HG02981 (cell line): ENCODE measurements around the gene ZCCHC9.
A peak's percentile ranks its signal among the peaks of the same experiment; 100 is the strongest.
"Not testable (repeated sequence)": the region's sequence is repeated elsewhere in the genome, so short reads cannot be mapped to it uniquely, and the experiment has no call there.

ENCODE experiments used
- ATAC-seq: cut with Tn5 transposase; IDR thresholded peaks from one replicate; pipeline ENCODE4 v1.9.1; 2021; ENCODE audit warnings: mild to moderate bottlenecking, moderate library complexity; ENCODE audit not compliant: unreplicated experiment

The ZCCHC9 gene

GRCh38 chr5:81301271-81302015 lies at the start of gene ZCCHC9:
ZCCHC9 (plus strand) TSS chr5:81301587; CDS start chr5:81304758, 3,171 bp downstream.
- peak; percentile 96 for ATAC-seq

DNA sequence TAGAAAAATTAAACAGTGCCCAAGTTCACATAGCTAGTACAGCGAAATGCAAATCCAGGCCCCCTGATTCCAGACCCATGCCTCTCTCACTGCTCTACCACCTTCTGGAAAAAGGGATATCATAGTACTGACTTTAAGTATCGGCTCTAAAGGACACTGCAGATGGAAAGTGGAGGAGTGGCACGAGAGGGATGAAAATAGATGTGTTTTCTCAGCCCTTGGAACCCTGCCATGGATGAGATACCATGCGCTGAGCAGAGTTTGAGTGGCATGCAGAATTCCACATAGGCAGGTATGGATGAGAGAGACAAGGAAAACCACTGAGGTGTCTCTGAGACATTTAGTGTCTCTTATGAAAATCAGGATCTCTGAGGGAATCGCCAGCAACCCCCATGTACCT lies 49.5 kb upstream of the ZCCHC9 start:
- no peak for ATAC-seq

DNA sequence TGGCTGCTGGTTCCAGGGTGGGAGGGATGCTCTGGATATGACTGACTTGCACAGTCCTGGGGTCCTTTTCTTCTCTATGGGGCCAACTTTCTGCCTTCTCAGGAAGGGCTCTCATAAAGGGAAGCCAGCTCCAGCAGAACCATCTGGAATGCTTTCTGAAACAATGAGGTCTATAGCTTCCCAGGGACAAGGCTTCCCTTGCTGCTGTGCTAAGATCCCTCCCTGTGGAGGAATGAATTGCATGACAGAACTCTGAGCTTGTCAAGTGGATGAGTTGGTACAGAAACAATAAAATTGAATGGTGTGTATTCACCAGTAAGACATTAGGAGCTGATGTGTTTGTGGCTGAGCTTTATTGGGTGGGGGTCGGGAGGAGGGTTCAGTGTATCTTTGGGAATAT lies 48.5 kb upstream of the ZCCHC9 start:
- no peak for ATAC-seq

DNA sequence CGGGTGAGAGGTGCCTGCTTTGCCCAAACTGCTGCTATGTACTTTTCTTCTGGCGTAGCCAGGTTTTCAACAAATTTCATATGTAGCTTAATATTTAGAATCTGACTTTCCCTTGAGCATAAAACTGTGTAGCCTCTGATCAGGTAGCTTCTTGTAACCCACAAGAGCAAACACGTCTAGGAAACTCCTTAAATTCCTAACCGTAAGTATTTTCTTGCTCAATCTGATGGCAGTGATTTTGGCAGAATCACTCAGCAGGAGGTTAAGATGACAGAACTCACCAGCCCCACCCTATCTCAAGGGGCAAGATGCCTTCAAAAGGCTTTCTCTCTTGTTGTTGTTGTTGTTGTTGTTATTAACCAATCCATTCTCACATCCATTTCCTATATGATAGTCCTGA lies 47.5 kb upstream of the ZCCHC9 start:
- ATAC-seq, result no peak

- no peak for ATAC-seq
Measured at GRCh38 chr5:81254886-81255559, 46.4 kb upstream of the ZCCHC9 start.

DNA sequence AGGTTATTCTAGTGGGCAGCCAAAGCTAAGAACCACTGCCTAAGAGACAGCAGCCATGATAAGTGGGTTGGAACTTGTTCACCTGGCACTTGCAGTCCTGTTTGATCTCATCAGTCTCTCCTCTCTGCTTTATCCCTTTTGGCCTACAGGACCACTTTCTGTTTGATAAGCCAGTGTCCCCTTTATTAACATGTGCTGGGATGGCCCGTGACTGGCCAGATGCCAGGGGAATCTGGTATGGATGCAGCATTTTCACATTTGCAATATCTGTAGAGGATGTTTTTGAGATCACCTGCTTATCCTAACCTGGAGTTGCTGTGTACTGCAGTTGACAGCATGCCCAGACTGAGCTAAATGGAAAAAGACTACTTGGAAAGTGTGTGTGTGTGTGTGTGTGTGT lies 44.6 kb upstream of the ZCCHC9 start:
- no peak for ATAC-seq

DNA sequence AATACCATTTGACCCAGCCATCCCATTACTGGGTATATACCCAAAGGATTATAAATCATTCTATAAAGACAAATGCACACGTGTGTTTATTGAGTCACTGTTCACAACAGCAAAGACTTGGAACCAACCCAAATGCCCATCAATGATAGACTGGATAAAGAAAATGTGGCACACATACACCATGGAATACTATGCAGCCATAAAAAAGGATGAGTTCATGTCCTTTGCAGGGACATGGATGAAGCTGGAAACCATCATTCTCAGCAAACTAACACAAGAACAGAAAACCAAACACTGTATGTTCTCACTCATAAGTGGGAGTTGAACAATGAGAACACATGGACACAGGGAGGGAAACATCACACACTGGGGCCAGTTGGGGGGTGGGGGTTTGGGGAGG lies 38.6 kb upstream of the ZCCHC9 start:
- not testable (repeated sequence) for ATAC-seq

DNA sequence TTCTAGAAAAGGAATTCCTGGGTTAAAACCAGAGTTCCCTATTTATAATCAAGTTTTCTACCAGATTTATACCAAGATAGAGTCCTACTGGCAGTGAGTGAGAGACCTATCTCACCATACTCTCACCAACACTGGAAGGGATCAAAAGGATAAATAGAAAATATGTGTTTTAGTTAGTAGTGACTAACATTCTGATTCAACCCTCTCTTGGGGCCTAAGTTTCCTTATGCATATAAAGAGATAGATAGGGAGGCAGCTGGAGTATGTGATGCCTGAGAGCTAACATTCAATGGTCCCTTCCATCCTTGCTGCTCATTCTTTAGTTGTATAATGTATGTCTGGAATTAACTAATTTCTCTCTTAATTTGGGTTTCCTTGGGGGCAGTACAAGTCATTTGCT lies 36.3 kb upstream of the ZCCHC9 start:
- no peak for ATAC-seq

- peak; percentile 41 for ATAC-seq
Measured at GRCh38 chr5:81268521-81269196, 32.7 kb upstream of the ZCCHC9 start.

DNA sequence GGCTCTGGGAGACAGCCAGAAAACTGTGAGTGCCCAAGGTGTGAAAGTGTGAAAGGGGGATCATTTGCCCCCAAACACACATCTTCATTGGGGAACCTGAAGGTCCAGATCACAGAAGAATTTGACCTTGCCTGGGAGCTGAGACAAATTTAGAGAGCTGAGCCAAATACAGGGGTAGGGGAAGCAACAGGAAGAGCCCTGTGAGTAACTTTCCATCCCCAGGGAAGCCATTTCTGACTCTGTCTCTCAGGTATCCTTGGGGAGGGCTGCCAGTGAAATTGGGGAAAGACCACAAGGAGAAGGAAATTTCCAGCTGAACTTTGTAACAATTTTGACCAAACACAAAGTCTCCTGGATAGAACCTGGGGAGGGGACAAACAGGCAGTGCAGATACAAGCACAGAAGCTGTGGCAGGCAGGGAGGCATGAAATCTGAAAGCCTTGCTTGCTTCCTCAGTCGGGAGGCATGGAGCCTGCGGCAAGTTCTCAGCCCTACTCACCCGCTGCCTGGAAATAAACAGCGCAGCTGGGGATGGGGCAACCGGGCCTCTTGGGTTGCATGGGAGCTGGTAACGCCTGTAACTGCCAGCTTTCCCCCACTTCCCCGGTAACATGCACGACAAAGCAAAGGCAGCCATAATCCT lies 31.5 kb upstream of the ZCCHC9 start:
- ATAC-seq, result no peak

DNA sequence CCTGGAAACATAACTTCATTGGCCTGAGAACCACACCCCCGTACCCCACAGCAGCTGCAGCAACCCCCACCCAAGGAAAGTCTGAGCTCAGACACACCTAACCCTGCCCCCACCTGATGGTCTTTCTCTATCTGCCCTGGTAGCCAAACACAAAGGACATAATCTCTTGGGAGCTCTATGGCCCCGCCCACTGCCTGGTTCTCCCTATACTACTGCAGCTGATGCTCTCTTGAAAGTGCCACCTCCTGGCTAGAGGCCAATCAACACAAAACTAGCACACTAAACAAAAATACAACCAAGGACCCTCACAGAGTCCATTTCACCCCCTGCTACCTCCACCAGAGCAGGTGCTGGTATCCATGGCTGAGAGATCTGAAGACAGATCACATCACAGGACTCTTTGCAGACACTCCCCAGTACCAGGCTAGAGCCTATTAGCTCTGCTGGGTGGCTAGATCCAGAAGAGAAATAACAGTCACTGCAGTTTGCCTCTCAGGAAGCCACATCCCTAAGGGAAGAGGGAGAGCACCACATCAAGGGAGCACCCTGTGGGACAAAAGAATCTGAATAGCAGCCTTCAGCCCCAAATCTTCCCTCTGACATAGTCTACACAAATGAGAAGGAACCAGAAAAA lies 30.9 kb upstream of the ZCCHC9 start:
- ATAC-seq, result not testable (repeated sequence)

DNA sequence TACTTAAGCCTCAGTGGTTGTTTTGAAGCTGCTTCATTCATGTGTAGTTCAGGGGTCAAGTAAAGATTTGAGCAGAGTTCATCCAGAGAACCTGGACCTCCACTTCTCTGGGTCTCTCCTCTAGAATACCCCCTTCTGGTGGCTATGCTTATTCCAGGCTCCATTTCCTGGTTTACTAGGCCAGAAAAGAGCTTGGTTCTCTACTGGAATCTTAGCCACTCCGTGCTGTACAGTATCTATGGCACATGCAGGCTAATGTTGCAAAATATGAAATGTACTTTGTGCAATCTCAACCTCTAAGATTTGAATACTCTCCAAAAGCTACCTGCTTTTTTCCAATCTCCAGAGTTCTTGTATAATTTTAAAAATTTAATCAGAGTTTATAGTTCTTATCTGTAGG lies 17.4 kb upstream of the ZCCHC9 start:
- no peak for ATAC-seq

- no peak for ATAC-seq
Measured at GRCh38 chr5:81286059-81286617, 15.2 kb upstream of the ZCCHC9 start.

GRCh38 chr5:81288021-81288433 lies 13.4 kb upstream of the ZCCHC9 start:
- no peak for ATAC-seq

DNA sequence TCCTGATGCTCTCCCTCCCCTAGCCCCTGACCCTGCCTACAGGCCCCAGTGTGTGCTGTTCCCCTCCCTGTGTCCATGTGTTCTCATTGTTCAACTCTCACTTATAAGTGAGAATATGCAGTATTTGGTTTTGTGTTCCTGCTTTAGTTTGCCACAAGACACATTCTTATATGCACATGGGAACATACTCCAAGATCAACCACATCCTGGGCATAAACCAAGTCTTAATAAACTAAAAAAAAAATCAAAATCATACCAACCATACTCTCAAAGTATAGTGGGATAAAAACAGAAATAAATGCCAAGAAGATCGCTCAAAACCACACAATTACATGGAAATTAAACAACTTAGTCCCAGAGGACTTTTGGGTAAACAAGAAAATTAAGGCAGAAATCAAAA lies 11.2 kb upstream of the ZCCHC9 start:
- no peak for ATAC-seq

DNA sequence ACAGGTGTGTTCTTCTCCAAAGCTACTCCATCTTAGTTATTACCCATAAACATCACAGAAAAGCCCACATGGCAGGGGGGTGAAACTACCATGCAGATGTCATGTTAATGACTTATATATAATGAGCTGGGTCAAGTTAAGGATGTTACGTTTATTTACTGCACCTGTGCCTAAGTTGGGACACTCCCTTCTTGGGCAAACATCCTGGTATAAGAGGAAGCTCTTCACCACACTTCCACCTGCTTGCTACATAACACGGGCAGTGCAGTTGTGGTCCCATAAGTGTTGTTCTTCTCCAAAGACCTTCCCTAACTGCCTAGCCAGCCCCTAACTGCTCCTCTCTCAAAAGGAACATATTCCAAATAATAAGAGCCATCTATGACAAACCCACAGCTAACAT lies 9.3 kb upstream of the ZCCHC9 start:
- no peak for ATAC-seq

DNA sequence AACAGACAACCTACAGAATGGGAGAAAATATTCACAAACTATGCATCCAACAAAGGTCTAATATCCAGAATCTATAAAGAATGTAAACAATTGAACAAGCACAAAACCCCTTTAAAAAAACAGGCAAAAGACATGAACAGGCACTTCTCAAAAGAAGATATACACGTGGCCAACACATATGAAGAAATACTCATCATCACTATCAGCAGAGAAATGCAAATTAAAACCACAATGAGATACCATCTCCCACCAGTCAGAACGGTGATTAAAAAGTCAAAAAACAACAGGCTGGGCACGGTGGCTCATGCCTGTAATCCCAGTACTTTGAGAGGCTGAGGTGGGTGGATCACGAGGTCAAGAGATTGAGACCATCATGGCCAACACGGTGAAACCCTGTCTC lies 7.4 kb upstream of the ZCCHC9 start:
- ATAC-seq, result not testable (repeated sequence)

- no peak for ATAC-seq
Measured at GRCh38 chr5:81297531-81297930, 3.9 kb upstream of the ZCCHC9 start.

DNA sequence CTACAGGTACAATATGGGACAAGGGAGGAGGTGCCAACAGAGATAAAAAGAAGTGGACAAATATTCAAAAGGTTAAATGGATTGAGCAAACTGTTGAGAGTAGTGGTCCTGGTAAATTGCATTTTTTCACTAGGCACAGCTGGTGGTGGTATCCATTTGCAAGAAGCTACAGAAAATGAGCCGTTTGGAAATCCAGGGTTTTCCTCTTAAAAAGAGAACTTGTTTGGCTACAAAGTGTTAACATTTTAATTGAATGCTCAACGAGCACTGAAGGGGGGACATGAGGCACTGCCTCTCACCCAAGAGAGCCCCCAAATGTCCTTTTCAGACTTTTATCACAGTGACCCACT lies 491 bp upstream of the ZCCHC9 start:
- ATAC-seq, result no peak

DNA sequence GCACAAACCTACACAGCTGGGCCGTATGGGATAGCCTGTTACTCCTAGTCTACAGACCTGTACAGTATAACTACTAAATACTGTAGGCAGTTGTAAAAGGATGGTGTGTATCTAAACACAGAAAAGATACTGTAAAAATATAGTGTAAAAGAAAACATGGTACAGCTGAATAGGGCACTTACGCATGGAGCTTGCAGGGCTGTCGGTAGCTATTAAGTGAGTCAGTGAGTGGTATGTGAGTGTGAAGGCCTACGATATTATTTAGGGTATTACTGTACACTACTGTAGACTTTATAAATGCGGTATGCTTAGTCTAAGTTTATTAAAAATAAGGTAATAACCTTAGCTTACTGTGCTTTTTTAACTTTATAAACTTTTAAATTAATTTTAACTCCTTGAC lies 1.2 kb downstream of the ZCCHC9 start:
- ATAC-seq, result no peak

- no peak for ATAC-seq
Measured at GRCh38 chr5:81303563-81303962, 2.2 kb downstream of the ZCCHC9 start.
